WTC11 (cell line): ENCODE measurements around the gene CHKB. TPM values are rescaled to one million over a fixed set of nuclear protein-coding genes. Genes with fewer than 3 reads are reported as not detected.

Experiments
- ATAC-seq: fragments of 200-7000 bp; cut with Tn5 transposase; 2 replicates; pipeline ENCODE4 v1.10.0; 2021; ENCODE audit warnings: mild to moderate bottlenecking, moderate library complexity
- CTCF ChIA-PET: fragments of 300-600 bp; sonication (Branson Sonifier 250); formaldehyde crosslinking; loops from one replicate; lab custom pipeline; 2021; ENCODE audit warnings: antibody characterized with exemption; lab: Charles Lee
- POLR2A ChIA-PET: fragments of 350-600 bp; sonication (Branson Sonifier 250); formaldehyde crosslinking; loops from one replicate; lab custom pipeline; 2021; ENCODE audit warnings: antibody characterized with exemption; lab: Charles Lee
- DNase-seq: peaks from one replicate; pipeline ENCODE4 v3.0.0; 2021; ENCODE audit warnings: low spot score
- H3K27ac Mint-ChIP-seq: 2 replicates; pipeline ENCODE4 v1.8.0; 2021; ENCODE audit warnings: mixed read lengths
- H3K27me3 Mint-ChIP-seq: 2 replicates; pipeline ENCODE4 v1.8.0; 2021; ENCODE audit warnings: low read depth, mild to moderate bottlenecking, moderate library complexity, mixed read lengths
- H3K36me3 Mint-ChIP-seq: 2 replicates; pipeline ENCODE4 v1.8.0; 2021; ENCODE audit warnings: mixed read lengths
- H3K4me1 Mint-ChIP-seq: 2 replicates; pipeline ENCODE4 v1.8.0; 2022; ENCODE audit warnings: mixed read lengths
- H3K4me3 Mint-ChIP-seq: 2 replicates; pipeline ENCODE4 v1.8.0; 2021; ENCODE audit warnings: mild to moderate bottlenecking, moderate library complexity, mixed read lengths
- H3K9me3 Mint-ChIP-seq: 2 replicates; pipeline ENCODE4 v1.8.0; 2021; ENCODE audit warnings: mixed read lengths
- E2F1 ChIP-seq: sonication (generic); formaldehyde crosslinking; IDR thresholded peaks from 2 replicates; pipeline ENCODE4 v1.8.0; 2022; ENCODE audit warnings: mild to moderate bottlenecking, missing genetic modification reagents
- GABPB1 ChIP-seq: sonication (generic); formaldehyde crosslinking; IDR thresholded peaks from 2 replicates; pipeline ENCODE4 v1.8.1; 2023; ENCODE audit warnings: mild to moderate bottlenecking, missing genetic modification reagents
- GTF2I ChIP-seq: fragments of 250-450 bp; sonication (Bioruptor Pico); conservative IDR thresholded peaks from 2 replicates; pipeline ENCODE4 v1.4.0; 2021; ENCODE audit warnings: mild to moderate bottlenecking
- HMGA2 ChIP-seq: fragments of 250-450 bp; sonication (Bioruptor Pico); IDR thresholded peaks from 2 replicates; pipeline ENCODE4 v1.4.0; 2021; ENCODE audit warnings: mild to moderate bottlenecking, moderate library complexity
- NFATC4 ChIP-seq: fragments of 250-450 bp; sonication (Bioruptor Pico); IDR thresholded peaks from 2 replicates; pipeline ENCODE4 v1.9.0; 2021; ENCODE audit warnings: mild to moderate bottlenecking
- OVOL2 ChIP-seq: fragments of 250-450 bp; sonication (Bioruptor Pico); IDR thresholded peaks from 2 replicates; pipeline ENCODE4 v1.9.0; 2021; ENCODE audit warnings: mild to moderate bottlenecking, borderline replicate concordance
- PRRX2 ChIP-seq: fragments of 250-450 bp; sonication (Bioruptor Pico); IDR thresholded peaks from 2 replicates; pipeline ENCODE4 v1.8.0; 2021; ENCODE audit warnings: mild to moderate bottlenecking
- SP1 ChIP-seq: sonication (generic); formaldehyde crosslinking; conservative IDR thresholded peaks from 2 replicates; pipeline ENCODE4 v1.8.1; 2022; ENCODE audit warnings: missing genetic modification reagents
- STAT6 ChIP-seq: sonication (generic); formaldehyde crosslinking; conservative IDR thresholded peaks from 2 replicates; pipeline ENCODE4 v1.8.1; 2023; ENCODE audit warnings: mild to moderate bottlenecking, low read depth, missing genetic modification reagents, moderate library complexity
- ZBTB21 ChIP-seq: sonication (generic); formaldehyde crosslinking; IDR thresholded peaks from 2 replicates; pipeline ENCODE4 v1.8.1; 2023; ENCODE audit warnings: mild to moderate bottlenecking, missing genetic modification reagents, borderline replicate concordance
- ZBTB43 ChIP-seq: sonication (generic); formaldehyde crosslinking; IDR thresholded peaks from 2 replicates; pipeline ENCODE4 v1.8.1; 2023; ENCODE audit warnings: mild to moderate bottlenecking, missing genetic modification reagents
- ZNF138 ChIP-seq: sonication (generic); formaldehyde crosslinking; conservative IDR thresholded peaks from 2 replicates; pipeline ENCODE4 v1.8.1; 2022; ENCODE audit warnings: mild to moderate bottlenecking, moderate library complexity, missing genetic modification reagents
- ZNF219 ChIP-seq: sonication (generic); formaldehyde crosslinking; IDR thresholded peaks from 2 replicates; pipeline ENCODE4 v1.8.0; 2023; ENCODE audit warnings: missing genetic modification reagents, mild to moderate bottlenecking, borderline replicate concordance
- ZNF263 ChIP-seq: sonication (generic); formaldehyde crosslinking; IDR thresholded peaks from 2 replicates; pipeline ENCODE4 v1.8.1; 2022; ENCODE audit warnings: low read depth, mild to moderate bottlenecking, moderate library complexity, missing genetic modification reagents
- ZNF317 ChIP-seq: sonication (generic); formaldehyde crosslinking; IDR thresholded peaks from 2 replicates; pipeline ENCODE4 v1.8.1; 2023; ENCODE audit warnings: low read depth, mild to moderate bottlenecking, moderate library complexity, missing genetic modification reagents, borderline replicate concordance
- total RNA-seq: library from RNA; stranded (reverse); gene quantifications from 3 replicates; pipeline ENCODE4 v1.2.3, GENCODE V29; 2021
- TF ChIP-seq, protein P1 (sequence below): sonication (generic); formaldehyde crosslinking; IDR thresholded peaks from 2 replicates; pipeline ENCODE4 v1.8.1; 2023; ENCODE audit warnings: mild to moderate bottlenecking, missing genetic modification reagents, borderline replicate concordance
- TF ChIP-seq, protein P2 (sequence below): sonication (generic); formaldehyde crosslinking; IDR thresholded peaks from 2 replicates; pipeline ENCODE4 v1.8.1; 2023; ENCODE audit warnings: mild to moderate bottlenecking, missing genetic modification reagents, moderate library complexity
- TF ChIP-seq, protein P3 (sequence below): sonication (generic); formaldehyde crosslinking; IDR thresholded peaks from 2 replicates; pipeline ENCODE4 v1.8.0; 2023; ENCODE audit warnings: mild to moderate bottlenecking, missing genetic modification reagents
- TF ChIP-seq, protein P4 (sequence below): sonication (generic); formaldehyde crosslinking; IDR thresholded peaks from 2 replicates; pipeline ENCODE4 v1.8.1; 2022; ENCODE audit warnings: mild to moderate bottlenecking, moderate library complexity, missing genetic modification reagents
- TF ChIP-seq, protein P5 (sequence below): sonication (generic); formaldehyde crosslinking; IDR thresholded peaks from 2 replicates; pipeline ENCODE4 v1.8.1; 2023; ENCODE audit warnings: mild to moderate bottlenecking, missing genetic modification reagents

The CHKB gene
- total RNA-seq, 1 experiment from 2014 or later: 75.4 TPM

DNA sequence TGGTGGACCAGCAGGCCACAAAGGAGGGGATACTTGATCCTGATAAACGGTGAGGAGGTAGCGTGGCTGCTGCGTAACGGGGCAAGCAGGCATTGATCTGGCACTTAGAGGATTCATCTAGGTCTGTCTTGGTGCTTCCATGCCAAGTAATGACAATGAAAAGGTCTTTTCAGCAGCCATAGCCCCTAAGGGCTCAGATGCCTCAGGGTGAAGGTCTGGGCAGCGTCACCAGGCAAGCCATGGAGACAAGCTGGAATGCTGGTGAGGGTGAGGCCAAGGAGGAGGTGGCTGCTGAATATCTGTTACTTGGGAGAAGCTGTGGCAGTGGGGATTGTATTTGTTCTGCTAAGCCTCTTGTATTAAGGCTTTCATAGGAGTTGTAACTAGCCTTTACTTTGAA, 4.8 kb upstream of the CHKB start (continued):
- TF ChIP-seq, protein P1, sequence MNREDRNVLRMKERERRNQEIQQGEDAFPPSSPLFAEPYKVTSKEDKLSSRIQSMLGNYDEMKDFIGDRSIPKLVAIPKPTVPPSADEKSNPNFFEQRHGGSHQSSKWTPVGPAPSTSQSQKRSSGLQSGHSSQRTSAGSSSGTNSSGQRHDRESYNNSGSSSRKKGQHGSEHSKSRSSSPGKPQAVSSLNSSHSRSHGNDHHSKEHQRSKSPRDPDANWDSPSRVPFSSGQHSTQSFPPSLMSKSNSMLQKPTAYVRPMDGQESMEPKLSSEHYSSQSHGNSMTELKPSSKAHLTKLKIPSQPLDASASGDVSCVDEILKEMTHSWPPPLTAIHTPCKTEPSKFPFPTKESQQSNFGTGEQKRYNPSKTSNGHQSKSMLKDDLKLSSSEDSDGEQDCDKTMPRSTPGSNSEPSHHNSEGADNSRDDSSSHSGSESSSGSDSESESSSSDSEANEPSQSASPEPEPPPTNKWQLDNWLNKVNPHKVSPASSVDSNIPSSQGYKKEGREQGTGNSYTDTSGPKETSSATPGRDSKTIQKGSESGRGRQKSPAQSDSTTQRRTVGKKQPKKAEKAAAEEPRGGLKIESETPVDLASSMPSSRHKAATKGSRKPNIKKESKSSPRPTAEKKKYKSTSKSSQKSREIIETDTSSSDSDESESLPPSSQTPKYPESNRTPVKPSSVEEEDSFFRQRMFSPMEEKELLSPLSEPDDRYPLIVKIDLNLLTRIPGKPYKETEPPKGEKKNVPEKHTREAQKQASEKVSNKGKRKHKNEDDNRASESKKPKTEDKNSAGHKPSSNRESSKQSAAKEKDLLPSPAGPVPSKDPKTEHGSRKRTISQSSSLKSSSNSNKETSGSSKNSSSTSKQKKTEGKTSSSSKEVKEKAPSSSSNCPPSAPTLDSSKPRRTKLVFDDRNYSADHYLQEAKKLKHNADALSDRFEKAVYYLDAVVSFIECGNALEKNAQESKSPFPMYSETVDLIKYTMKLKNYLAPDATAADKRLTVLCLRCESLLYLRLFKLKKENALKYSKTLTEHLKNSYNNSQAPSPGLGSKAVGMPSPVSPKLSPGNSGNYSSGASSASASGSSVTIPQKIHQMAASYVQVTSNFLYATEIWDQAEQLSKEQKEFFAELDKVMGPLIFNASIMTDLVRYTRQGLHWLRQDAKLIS: no peak
- TF ChIP-seq, all 79 proteins: peak for 0

DNA sequence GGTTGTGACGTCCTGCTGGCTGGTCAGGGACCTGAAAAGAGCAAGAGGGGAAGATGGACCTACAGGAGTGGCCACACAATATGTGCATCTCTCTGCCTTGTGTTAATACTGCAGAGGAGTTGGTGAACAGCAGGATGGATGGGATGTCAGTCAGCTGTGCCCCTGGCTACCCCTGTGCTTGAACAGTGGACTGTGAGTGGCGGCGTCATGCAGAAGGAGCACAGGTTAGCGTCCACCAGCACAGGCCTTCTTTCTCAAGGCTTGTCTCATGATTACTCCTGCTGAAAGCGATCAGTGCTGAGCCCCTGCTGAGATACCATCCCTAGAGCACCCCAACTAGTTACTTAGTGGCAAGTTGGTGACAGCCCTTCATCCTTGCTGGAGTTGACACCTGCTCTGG, 3.8 kb upstream of the CHKB start:
- no peak for ATAC-seq
- Mint-ChIP-seq H3K27me3 (peaks cover 34% of the 10 kb centered on the region), H3K27ac (no peak overlapping the region), H3K4me1 (peaks cover 9% of the 10 kb centered on the region), H3K9me3 (no peaks in the 10 kb centered on the region), H3K4me3 (no peak overlapping the region), H3K36me3 (no peaks in the 10 kb centered on the region)
- DNase-seq: no peak
- ChIA-PET CTCF (interaction anchor here (0.6 to 2.7 kb wide), 3 partner anchors 18 to 61 kb away, joined by 3 to 9 read pairs (median 3); partner anchors contain the start of gene SCO2), POLR2A (interaction anchor here (0.6 kb wide), 1 partner anchor 38 kb away, joined by 3 read pairs; no protein-coding TSS in a partner anchor)
- TF ChIP-seq GTF2I (CRISPR knock-in tag) (no peak), SP1 (no peak), ZNF219 (CRISPR knock-in tag) (no peak), OVOL2 (no peak), GABPB1 (CRISPR knock-in tag) (no peak), STAT6 (CRISPR knock-in tag) (no peak), E2F1 (no peak), HMGA2 (CRISPR knock-in tag) (no peak), ZNF317 (CRISPR knock-in tag) (no peak), ZNF263 (CRISPR knock-in tag) (no peak), ZNF138 (CRISPR knock-in tag) (no peak), PRRX2 (no peak), ZBTB43 (no peak), ZBTB21 (CRISPR knock-in tag) (no peak), NFATC4 (CRISPR knock-in tag) (no peak)
- TF ChIP-seq, protein P2, sequence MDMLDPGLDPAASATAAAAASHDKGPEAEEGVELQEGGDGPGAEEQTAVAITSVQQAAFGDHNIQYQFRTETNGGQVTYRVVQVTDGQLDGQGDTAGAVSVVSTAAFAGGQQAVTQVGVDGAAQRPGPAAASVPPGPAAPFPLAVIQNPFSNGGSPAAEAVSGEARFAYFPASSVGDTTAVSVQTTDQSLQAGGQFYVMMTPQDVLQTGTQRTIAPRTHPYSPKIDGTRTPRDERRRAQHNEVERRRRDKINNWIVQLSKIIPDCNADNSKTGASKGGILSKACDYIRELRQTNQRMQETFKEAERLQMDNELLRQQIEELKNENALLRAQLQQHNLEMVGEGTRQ (CRISPR knock-in tag): no peak
- TF ChIP-seq, protein P3, sequence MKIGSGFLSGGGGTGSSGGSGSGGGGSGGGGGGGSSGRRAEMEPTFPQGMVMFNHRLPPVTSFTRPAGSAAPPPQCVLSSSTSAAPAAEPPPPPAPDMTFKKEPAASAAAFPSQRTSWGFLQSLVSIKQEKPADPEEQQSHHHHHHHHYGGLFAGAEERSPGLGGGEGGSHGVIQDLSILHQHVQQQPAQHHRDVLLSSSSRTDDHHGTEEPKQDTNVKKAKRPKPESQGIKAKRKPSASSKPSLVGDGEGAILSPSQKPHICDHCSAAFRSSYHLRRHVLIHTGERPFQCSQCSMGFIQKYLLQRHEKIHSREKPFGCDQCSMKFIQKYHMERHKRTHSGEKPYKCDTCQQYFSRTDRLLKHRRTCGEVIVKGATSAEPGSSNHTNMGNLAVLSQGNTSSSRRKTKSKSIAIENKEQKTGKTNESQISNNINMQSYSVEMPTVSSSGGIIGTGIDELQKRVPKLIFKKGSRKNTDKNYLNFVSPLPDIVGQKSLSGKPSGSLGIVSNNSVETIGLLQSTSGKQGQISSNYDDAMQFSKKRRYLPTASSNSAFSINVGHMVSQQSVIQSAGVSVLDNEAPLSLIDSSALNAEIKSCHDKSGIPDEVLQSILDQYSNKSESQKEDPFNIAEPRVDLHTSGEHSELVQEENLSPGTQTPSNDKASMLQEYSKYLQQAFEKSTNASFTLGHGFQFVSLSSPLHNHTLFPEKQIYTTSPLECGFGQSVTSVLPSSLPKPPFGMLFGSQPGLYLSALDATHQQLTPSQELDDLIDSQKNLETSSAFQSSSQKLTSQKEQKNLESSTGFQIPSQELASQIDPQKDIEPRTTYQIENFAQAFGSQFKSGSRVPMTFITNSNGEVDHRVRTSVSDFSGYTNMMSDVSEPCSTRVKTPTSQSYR (CRISPR knock-in tag): no peak
- TF ChIP-seq, protein P4, sequence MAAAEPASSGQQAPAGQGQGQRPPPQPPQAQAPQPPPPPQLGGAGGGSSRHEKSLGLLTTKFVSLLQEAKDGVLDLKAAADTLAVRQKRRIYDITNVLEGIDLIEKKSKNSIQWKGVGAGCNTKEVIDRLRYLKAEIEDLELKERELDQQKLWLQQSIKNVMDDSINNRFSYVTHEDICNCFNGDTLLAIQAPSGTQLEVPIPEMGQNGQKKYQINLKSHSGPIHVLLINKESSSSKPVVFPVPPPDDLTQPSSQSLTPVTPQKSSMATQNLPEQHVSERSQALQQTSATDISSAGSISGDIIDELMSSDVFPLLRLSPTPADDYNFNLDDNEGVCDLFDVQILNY: no peak
- TF ChIP-seq, protein P5, sequence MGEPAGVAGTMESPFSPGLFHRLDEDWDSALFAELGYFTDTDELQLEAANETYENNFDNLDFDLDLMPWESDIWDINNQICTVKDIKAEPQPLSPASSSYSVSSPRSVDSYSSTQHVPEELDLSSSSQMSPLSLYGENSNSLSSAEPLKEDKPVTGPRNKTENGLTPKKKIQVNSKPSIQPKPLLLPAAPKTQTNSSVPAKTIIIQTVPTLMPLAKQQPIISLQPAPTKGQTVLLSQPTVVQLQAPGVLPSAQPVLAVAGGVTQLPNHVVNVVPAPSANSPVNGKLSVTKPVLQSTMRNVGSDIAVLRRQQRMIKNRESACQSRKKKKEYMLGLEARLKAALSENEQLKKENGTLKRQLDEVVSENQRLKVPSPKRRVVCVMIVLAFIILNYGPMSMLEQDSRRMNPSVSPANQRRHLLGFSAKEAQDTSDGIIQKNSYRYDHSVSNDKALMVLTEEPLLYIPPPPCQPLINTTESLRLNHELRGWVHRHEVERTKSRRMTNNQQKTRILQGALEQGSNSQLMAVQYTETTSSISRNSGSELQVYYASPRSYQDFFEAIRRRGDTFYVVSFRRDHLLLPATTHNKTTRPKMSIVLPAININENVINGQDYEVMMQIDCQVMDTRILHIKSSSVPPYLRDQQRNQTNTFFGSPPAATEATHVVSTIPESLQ (CRISPR knock-in tag): no peak
